Adrenal gland (tissue), 12 donors: ENCODE results near the gene HAUS7. TPM values are rescaled to one million over a fixed set of nuclear protein-coding genes. Genes with fewer than 3 reads are reported as not detected.

Experiments used
- DNase-seq, 7 donors: peaks; one replicate each; pipeline ENCODE4 v3.0.0-alpha.2; 2019 to 2020
- H3K27ac ChIP-seq, 5 donors: fragments of 200-600 bp; sonication (generic) in 4 of 5; 1 replicate in 3 of 5; 2 replicates in 2 of 5; pipeline versions ENCODE4 v1.5.1 to v1.8.0; 2016 to 2020; ENCODE audit warnings: mild to moderate bottlenecking in 1 of 5
- H3K27me3 ChIP-seq: fragments of 200-600 bp; 2 replicates; pipeline ENCODE4 v1.8.0; 2021
- H3K36me3 ChIP-seq, 2 donors: fragments of 200-600 bp; replicated peaks in 1 of 2; 1 replicate in 1 of 2; 2 replicates in 1 of 2; pipeline versions ENCODE4 v1.5.1 to v1.8.0; 2018 to 2022
- H3K4me1 ChIP-seq, 2 donors: fragments of 200-600 bp; replicated peaks in 1 of 2; 1 replicate in 1 of 2; 2 replicates in 1 of 2; pipeline versions ENCODE4 v1.5.1 to v1.8.0; 2018 to 2021
- H3K4me3 ChIP-seq, 4 donors: fragments of 200-600 bp; sonication (generic) in 3 of 4; one replicate each; pipeline ENCODE4 v1.5.1; 2016 to 2018
- H3K9me3 ChIP-seq, 3 donors: fragments of 200-600 bp; sonication (generic) in 1 of 3; replicated peaks in 1 of 3; 1 replicate in 2 of 3; 2 replicates in 1 of 3; pipeline versions ENCODE4 v1.5.1 to v1.8.0; 2016 to 2021
- POLR2A ChIP-seq, 2 donors: fragments of 450-650 bp; IDR thresholded peaks; one replicate each; pipeline ENCODE4 v1.6.1; 2017; ENCODE audit warnings: antibody characterized with exemption in 2 of 2, mild to moderate bottlenecking in 2 of 2, moderate library complexity in 1 of 2
- WGBS, 4 donors: extraction: QIAGEN DNeasy Blood & Tissue Kit in 2 of 4; methylation state at CpG; one replicate each; pipeline versions ENCODE4 v1.1.5 to v1.1.7; 2013 to 2017; 5-methylcytosine and 5-hydroxymethylcytosine counted together
- intact Hi-C, 2 donors: fragments of 100-400 bp; cut with DNase I; formaldehyde crosslinking; loops; one replicate each; pipeline versions ENCODE4 v1.14.1 to v1.15.0; 2022 to 2023
- polyA plus RNA-seq, 3 donors: library from polyadenylated mRNA; stranded (reverse); fragments of 200-250 nt in 2 of 3; fragments of 350-450 nt in 1 of 3; fragmentation: Illumina TruSeq in 1 of 3; extraction: RNeasy Lipid Tissue Mini Kit (QIAGEN cat#74804) in 1 of 3; gene quantifications; one replicate each; pipeline ENCODE4 v1.2.3, GENCODE V29; 2013 to 2014
- total RNA-seq, 9 donors: library from RNA; depleted of rRNA in 4 of 9; stranded (reverse); fragments of >200 nt in 4 of 9; fragments of 120-200 nt in 1 of 9; fragmentation: NEBNext Ultra II Directional in 1 of 9; extraction: Animal tissue kit (Norgen Biotek cat#: 25700) in 1 of 9; gene quantifications; one replicate each; pipeline versions ENCODE4 v1.1.0 to v1.2.4, GENCODE V29; 2013 to 2023
- TF ChIP-seq, protein P1 (sequence below), 6 experiments: fragments of 450-650 bp in 4 of 6; fragments of 200-600 bp in 2 of 6; sonication (generic) in 1 of 6; IDR thresholded peaks; 1 replicate in 5 of 6; 2 replicates in 1 of 6; pipeline versions ENCODE4 v1.5.1 to v1.8.0; 2016 to 2021; ENCODE audit warnings: antibody characterized with exemption in 6 of 6, mild to moderate bottlenecking in 2 of 6, moderate library complexity in 1 of 6
- donor health status: healthy with polysubstance abuse.
- donor health status: Bipolar disorder and iron deficiency.
- donor health status: DM: yes; HTN: yes; CAD: no.
- donor health status: DM: no; HTN: no; CAD: no.
- donor health status: DM: no; HTN: no; CAD: no.
- donor health status: DM: yes; HTN: yes; CAD: no.

Gene HAUS7
- total and polyA plus RNA-seq, 12 donors: 7.3 to 111 (median 19.3) TPM

DNA sequence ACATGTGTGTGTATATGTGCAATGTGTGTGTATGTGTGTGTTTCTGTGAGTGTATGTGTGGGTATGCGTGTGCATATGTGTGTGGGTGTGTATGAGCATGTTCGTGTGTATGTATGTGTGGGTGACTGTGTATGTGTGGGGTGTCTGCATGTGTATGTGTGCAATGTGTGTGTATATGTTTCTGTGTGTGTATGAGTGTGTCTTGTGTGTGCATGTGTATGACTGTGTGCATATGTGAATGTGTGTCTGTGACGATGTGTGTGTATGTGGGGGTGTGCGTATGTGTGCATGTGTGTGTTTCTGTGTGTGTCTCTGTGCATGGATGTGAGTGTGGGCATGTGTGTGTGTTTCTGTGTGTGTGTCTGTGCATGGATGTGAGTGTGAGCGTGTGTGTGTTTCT is 42.9 kb upstream of the HAUS7 start:
- DNase-seq: no peak
- TF ChIP-seq POLR2A (IDR thresholded peaks at IDR 0.05): no peak
- TF ChIP-seq, protein P1, sequence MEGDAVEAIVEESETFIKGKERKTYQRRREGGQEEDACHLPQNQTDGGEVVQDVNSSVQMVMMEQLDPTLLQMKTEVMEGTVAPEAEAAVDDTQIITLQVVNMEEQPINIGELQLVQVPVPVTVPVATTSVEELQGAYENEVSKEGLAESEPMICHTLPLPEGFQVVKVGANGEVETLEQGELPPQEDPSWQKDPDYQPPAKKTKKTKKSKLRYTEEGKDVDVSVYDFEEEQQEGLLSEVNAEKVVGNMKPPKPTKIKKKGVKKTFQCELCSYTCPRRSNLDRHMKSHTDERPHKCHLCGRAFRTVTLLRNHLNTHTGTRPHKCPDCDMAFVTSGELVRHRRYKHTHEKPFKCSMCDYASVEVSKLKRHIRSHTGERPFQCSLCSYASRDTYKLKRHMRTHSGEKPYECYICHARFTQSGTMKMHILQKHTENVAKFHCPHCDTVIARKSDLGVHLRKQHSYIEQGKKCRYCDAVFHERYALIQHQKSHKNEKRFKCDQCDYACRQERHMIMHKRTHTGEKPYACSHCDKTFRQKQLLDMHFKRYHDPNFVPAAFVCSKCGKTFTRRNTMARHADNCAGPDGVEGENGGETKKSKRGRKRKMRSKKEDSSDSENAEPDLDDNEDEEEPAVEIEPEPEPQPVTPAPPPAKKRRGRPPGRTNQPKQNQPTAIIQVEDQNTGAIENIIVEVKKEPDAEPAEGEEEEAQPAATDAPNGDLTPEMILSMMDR (IDR thresholded peaks at IDR 0.05): no peak
- WGBS, 4 donors: 64 to 72% (median 71%) methylated on average over 4 to 5 of the region's 5 CpGs
- peaks cover 17% of the 10 kb centered on the region for H3K27me3 ChIP-seq
- intact Hi-C loops: no loop called here
- no peaks in the 10 kb centered on the region for H3K36me3 ChIP-seq
- H3K4me3 ChIP-seq: no peak overlapping the region
- no peaks in the 10 kb centered on the region for H3K9me3 ChIP-seq
- no peaks in the 10 kb centered on the region for H3K4me1 ChIP-seq
- H3K27ac ChIP-seq: no peak overlapping the region

DNA sequence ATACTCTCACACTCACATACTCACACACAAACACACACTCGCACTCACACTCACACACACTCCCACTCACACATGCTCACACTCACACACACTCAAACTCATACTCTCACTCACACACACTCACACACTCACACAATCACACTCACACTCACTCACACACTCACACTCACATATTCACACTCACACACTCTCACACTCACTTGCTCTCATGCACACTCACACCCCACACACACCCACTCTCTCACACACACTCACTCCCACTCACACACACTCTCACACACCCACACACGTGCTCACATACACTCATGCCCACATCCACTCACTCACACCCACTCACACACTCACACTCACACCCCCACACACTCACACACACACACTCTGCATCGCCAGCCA is 42.1 kb upstream of the HAUS7 start:
- no peak for TF ChIP-seq POLR2A (IDR thresholded peaks at IDR 0.05)
- TF ChIP-seq, protein P1 (IDR thresholded peaks at IDR 0.05): no peak
- H3K36me3 ChIP-seq: no peaks in the 10 kb centered on the region
- no peak for DNase-seq
- H3K27me3 ChIP-seq: peaks cover 11% of the 10 kb centered on the region
- H3K27ac ChIP-seq: no peak overlapping the region
- H3K4me3 ChIP-seq: no peak overlapping the region
- 57 to 70% (median 64%) methylated on average over 3 of the region's 3 CpGs for WGBS, 4 donors
- no peaks in the 10 kb centered on the region for H3K4me1 ChIP-seq
- intact Hi-C loops: no loop called here
- H3K9me3 ChIP-seq: no peaks in the 10 kb centered on the region

DNA sequence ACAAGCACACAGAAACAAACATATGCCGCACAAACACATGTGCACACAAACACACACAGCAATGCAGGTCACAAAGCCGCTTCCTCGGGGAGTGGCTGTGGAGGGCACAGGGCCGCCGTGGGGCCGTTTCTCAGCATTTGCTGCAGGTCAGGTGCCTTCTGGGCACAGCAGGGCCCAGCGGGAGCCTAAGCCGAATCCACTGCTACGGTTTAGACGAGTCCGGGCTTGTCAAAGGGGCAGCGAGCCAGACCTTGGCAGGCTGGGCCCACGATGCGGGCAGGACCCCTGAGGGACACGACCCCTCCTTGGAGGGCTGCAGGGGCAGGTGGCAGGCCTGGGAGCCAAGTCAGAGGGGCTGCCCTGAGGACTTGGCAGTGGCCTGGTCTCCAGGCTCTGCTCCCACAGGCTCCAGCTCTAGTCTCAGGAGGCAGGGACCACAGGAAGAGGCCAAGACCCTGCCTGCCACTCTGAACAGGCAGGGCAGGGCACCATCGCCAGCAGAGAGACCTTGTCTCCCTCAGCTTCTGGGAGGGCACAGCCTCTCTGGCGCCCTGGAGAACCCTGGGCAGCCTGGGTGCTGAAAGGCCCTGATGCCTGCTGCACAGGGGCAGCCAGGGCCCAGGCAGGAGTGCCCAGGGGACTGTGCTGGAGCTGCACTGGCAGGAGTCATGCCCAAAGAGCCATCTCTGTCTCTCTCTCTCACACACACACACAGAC is 41.6 kb upstream of the HAUS7 start:
- TF ChIP-seq, protein P1 (IDR thresholded peaks at IDR 0.05): no peak
- no peak for TF ChIP-seq POLR2A (IDR thresholded peaks at IDR 0.05)
- WGBS, 4 donors: 79 to 89% (median 85%) methylated on average over 2 to 17 of the region's 17 CpGs; no CpG with 5 or more reads in 1 of the 4 donors
- intact Hi-C loops: no loop called here
- DNase-seq: no peak
- Histone ChIP-seq H3K27me3 (peaks cover 6% of the 10 kb centered on the region), H3K4me1 (no peaks in the 10 kb centered on the region), H3K27ac (no peak overlapping the region), H3K4me3 (no peak overlapping the region), H3K36me3 (no peaks in the 10 kb centered on the region), H3K9me3 (no peaks in the 10 kb centered on the region)

DNA sequence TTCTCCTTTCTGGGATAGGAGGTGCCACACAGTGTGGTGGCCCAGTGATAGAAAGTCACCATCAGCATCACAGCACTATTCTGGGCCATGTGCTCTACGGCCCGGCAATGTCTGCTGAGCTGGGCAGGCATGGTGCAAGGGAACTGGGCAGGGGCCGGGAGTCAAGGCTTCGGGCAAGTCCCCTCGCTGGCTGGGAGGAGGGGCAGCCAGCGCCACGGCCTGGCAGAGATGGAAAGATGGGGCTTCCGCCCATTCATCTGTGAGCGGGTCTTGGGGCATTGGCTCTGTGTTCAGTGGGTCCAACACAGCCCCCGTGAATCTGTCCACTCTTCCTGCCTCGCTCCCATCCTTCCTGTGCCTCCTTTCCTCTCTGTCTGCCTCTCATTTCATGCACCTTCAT is 40.0 kb upstream of the HAUS7 start:
- Histone ChIP-seq H3K4me3 (no peak overlapping the region), H3K27ac (no peak overlapping the region), H3K27me3 (no peaks in the 10 kb centered on the region), H3K4me1 (no peaks in the 10 kb centered on the region), H3K36me3 (no peaks in the 10 kb centered on the region), H3K9me3 (no peaks in the 10 kb centered on the region)
- no peak for DNase-seq
- intact Hi-C loops: no loop called here
- TF ChIP-seq POLR2A (IDR thresholded peaks at IDR 0.05): no peak
- TF ChIP-seq, protein P1 (IDR thresholded peaks at IDR 0.05): no peak
- WGBS, 4 donors: 53 to 95% (median 80%) methylated on average over 2 to 11 of the region's 11 CpGs
